ENCODE results near the gene RELN. TPM values are rescaled to one million over a fixed set of nuclear protein-coding genes. Genes with fewer than 3 reads are reported as not detected.

The RELN gene
- total and polyA plus RNA-seq, 2 experiments from 2014 or later: 3.9 to 22.0 TPM

DNA sequence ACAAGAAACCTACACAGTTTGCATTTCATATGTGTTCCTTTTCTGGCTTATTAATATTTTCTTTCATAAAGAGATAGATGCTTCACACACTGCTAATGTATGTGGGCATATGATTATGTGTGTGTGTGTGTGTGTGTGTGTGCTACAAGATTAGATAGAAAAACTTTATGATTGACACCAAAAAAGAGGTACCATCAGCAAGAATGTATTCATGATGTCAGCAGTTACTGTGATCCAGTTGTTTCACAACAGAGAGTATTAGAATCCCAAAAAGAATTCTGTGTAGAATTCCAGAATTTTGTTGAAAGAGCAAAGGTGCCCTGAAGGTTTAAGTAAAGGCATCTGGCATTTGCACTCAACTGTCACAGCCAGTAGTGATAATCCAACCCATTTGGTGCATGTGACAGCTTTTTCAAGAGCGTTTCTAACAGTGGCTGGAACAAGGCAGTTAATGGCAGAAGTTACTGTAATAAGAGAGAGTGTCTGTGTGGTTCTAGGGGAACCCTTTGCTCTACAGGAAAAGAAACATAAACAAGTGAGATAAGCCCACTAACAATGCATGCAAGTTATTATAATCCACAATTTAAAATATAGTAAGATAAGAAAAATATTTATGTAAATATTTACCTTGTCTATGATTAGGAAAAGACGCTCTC is 16.6 kb downstream of the RELN start:
- no peak overlapping the region for H2AFZ ChIP-seq
- H3K9me2 ChIP-seq (replicated peaks; ENCODE audit: insufficient read depth): no peaks in the 10 kb centered on the region
- no peaks in the 10 kb centered on the region for H3K36me3 ChIP-seq (replicated peaks; ENCODE audit: insufficient read depth, low read depth)
- H3K9me3 ChIP-seq (ENCODE audit: low read depth): no peaks in the 10 kb centered on the region
- no peaks in the 10 kb centered on the region for H3K4me1 ChIP-seq (ENCODE audit: insufficient read depth)
- no peaks in the 10 kb centered on the region for H4K20me1 ChIP-seq (ENCODE audit: insufficient read depth, poor library complexity, severe bottlenecking)
- H3K27ac ChIP-seq: no peak overlapping the region
- DNase-seq (ENCODE audit: low spot score): no peak
- WGBS (ENCODE audit: low lambda C conversion rate, missing lambda C conversion rate): 25% methylated on average over 2 of the region's 2 CpGs
- no peaks in the 10 kb centered on the region for H3K27me3 ChIP-seq
- H3K4me2 ChIP-seq: no peak overlapping the region
- H3K4me3 ChIP-seq: no peak overlapping the region
- no peaks in the 10 kb centered on the region for H3K79me2 ChIP-seq
- TF ChIP-seq CTCF (IDR thresholded peaks at IDR 0.05; ENCODE audit: poor library complexity) (no peak), EZH2phosphoT487 (IDR thresholded peaks at IDR 0.05; ENCODE audit: low read depth, severe bottlenecking, unreplicated experiment) (no peak), EZH2 (IDR thresholded peaks at IDR 0.05; ENCODE audit: borderline replicate concordance) (no peak)

- Histone ChIP-seq H3K79me2 (no peaks in the 10 kb centered on the region), H3K9me2 (replicated peaks; ENCODE audit: insufficient read depth) (no peaks in the 10 kb centered on the region), H4K20me1 (ENCODE audit: insufficient read depth, poor library complexity, severe bottlenecking) (no peaks in the 10 kb centered on the region), H3K9me3 (ENCODE audit: low read depth) (no peaks in the 10 kb centered on the region), H3K27me3 (no peaks in the 10 kb centered on the region), H3K4me3 (no peak overlapping the region), H3K27ac (no peak overlapping the region), H3K4me1 (ENCODE audit: insufficient read depth) (no peaks in the 10 kb centered on the region), H3K36me3 (replicated peaks; ENCODE audit: insufficient read depth, low read depth) (no peaks in the 10 kb centered on the region), H3K4me2 (no peak overlapping the region), H2AFZ (no peak overlapping the region)
- TF ChIP-seq EZH2phosphoT487 (IDR thresholded peaks at IDR 0.05; ENCODE audit: low read depth, severe bottlenecking, unreplicated experiment): no peak
- TF ChIP-seq EZH2 (IDR thresholded peaks at IDR 0.05; ENCODE audit: borderline replicate concordance): no peak
- TF ChIP-seq CTCF (IDR thresholded peaks at IDR 0.05; ENCODE audit: poor library complexity): no peak
- DNase-seq (ENCODE audit: low spot score): no peak
These were observed 22.1 kb downstream of the RELN start for GRCh38 chr7:103967401-103967800.

- no peak for DNase-seq (ENCODE audit: low spot score)
- Histone ChIP-seq H2AFZ (no peak overlapping the region), H3K4me2 (no peak overlapping the region), H3K4me1 (ENCODE audit: insufficient read depth) (no peaks in the 10 kb centered on the region), H3K27me3 (no peaks in the 10 kb centered on the region), H3K4me3 (no peak overlapping the region), H3K79me2 (no peaks in the 10 kb centered on the region), H3K9me3 (ENCODE audit: low read depth) (no peaks in the 10 kb centered on the region), H3K9me2 (replicated peaks; ENCODE audit: insufficient read depth) (no peaks in the 10 kb centered on the region), H3K36me3 (replicated peaks; ENCODE audit: insufficient read depth, low read depth) (no peaks in the 10 kb centered on the region), H3K27ac (no peak overlapping the region), H4K20me1 (ENCODE audit: insufficient read depth, poor library complexity, severe bottlenecking) (no peaks in the 10 kb centered on the region)
- WGBS (ENCODE audit: low lambda C conversion rate, missing lambda C conversion rate): 92% methylated on average over 4 of the region's 4 CpGs
- TF ChIP-seq EZH2 (IDR thresholded peaks at IDR 0.05; ENCODE audit: borderline replicate concordance): no peak
- TF ChIP-seq EZH2phosphoT487 (IDR thresholded peaks at IDR 0.05; ENCODE audit: low read depth, severe bottlenecking, unreplicated experiment): no peak
- no peak for TF ChIP-seq CTCF (IDR thresholded peaks at IDR 0.05; ENCODE audit: poor library complexity)
These were observed 22.7 kb downstream of the RELN start for GRCh38 chr7:103966593-103967277.

Data from hepatocyte (in vitro differentiated cells).